ENCODE results near the gene NCKAP5. TPM values are rescaled to one million over a fixed set of nuclear protein-coding genes. Genes with fewer than 3 reads are reported as not detected.

The NCKAP5 gene
- total RNA-seq, 1 donor from 2014 or later = 2.7 TPM

DNA sequence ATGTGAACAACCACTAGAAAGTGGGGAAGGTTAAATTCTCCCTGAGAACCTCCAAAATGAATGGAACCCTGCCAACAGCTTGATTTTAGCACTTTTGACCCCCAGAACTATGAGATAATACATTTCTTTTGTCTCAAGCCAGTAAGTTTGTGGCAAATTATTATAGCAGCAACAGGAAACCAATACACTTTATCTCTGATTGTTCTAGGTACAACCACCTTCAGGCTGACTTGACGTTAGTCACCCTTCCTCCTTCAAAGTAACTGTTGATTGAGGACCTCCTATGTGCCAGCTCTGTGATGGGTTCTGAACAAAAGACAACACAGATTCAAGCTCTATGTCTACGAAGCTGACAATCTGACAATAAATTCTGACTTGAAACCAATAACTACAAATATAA lies 318.9 kb downstream of the NCKAP5 start:
- no peaks in the 10 kb centered on the region for H4K20me1 ChIP-seq (ENCODE audit: insufficient read depth, low read length)
- H3K36me3 ChIP-seq (ENCODE audit: insufficient read depth, low read length) = no peaks in the 10 kb centered on the region
- H3K4me3 ChIP-seq (ENCODE audit: insufficient read depth, low read depth, low read length) = no peak overlapping the region
- H3K4me1 Mint-ChIP-seq (ENCODE audit: low read depth, unreplicated experiment) = no peaks in the 10 kb centered on the region
- no peaks in the 10 kb centered on the region for H3K27me3 Mint-ChIP-seq (ENCODE audit: low read depth, unreplicated experiment)
- H3K4me3 Mint-ChIP-seq (ENCODE audit: unreplicated experiment) = no peak overlapping the region
- no peaks in the 10 kb centered on the region for H3K36me3 Mint-ChIP-seq (ENCODE audit: low read depth, unreplicated experiment)
- H3K9me3 Mint-ChIP-seq (ENCODE audit: unreplicated experiment) = peaks cover 4% of the 10 kb centered on the region
- no peaks in the 10 kb centered on the region for H3K9me3 ChIP-seq (ENCODE audit: insufficient read depth, low read depth, low read length)
- no peak for FAIRE-seq
- DNase-seq (ENCODE audit: low read depth) = no peak
- TF ChIP-seq EZH2 (IDR thresholded peaks at IDR 0.05; ENCODE audit: insufficient read depth, low read length) = no peak
- TF ChIP-seq, protein P1, sequence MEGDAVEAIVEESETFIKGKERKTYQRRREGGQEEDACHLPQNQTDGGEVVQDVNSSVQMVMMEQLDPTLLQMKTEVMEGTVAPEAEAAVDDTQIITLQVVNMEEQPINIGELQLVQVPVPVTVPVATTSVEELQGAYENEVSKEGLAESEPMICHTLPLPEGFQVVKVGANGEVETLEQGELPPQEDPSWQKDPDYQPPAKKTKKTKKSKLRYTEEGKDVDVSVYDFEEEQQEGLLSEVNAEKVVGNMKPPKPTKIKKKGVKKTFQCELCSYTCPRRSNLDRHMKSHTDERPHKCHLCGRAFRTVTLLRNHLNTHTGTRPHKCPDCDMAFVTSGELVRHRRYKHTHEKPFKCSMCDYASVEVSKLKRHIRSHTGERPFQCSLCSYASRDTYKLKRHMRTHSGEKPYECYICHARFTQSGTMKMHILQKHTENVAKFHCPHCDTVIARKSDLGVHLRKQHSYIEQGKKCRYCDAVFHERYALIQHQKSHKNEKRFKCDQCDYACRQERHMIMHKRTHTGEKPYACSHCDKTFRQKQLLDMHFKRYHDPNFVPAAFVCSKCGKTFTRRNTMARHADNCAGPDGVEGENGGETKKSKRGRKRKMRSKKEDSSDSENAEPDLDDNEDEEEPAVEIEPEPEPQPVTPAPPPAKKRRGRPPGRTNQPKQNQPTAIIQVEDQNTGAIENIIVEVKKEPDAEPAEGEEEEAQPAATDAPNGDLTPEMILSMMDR (IDR thresholded peaks at IDR 0.05; ENCODE audit: insufficient read depth, low read depth, low read length) = no peak
- no peak overlapping the region for H3K27ac ChIP-seq (ENCODE audit: low read depth, low read length)
- no peak overlapping the region for H2AFZ ChIP-seq (ENCODE audit: low read depth, low read length)
- no peak overlapping the region for H3K27ac Mint-ChIP-seq (ENCODE audit: unreplicated experiment)
- no peak overlapping the region for H3K4me2 ChIP-seq (ENCODE audit: low read length)
- H3K79me2 ChIP-seq (ENCODE audit: insufficient read depth, low read length) = no peaks in the 10 kb centered on the region
- H3K9ac ChIP-seq (ENCODE audit: low read length) = no peak overlapping the region
- no peaks in the 10 kb centered on the region for H3K4me1 ChIP-seq (ENCODE audit: insufficient read depth, low read length)
- H3K27me3 ChIP-seq (ENCODE audit: insufficient read depth, low read length) = no peaks in the 10 kb centered on the region

DNA sequence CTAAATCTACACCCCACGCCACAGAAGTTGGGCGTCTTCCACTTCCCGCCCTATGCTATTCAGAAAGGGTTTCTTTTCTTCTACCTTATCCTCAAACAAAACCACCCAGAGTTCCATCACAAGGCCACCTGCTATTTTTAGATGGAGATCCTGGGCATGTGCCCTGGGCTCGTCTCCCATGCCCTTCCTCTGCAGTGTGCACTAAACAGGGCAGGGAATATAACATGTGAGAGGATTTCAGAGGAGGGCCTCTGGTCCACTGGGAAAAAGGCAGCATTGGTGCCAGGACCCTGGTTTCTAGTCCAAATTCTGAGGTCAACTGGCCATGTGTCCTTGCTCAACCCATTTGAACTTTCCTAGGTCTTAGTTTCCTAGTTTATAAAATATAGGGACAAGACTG lies 320.0 kb downstream of the NCKAP5 start:
- Mint-ChIP-seq H3K9me3 (ENCODE audit: unreplicated experiment) (no peaks in the 10 kb centered on the region), H3K36me3 (ENCODE audit: low read depth, unreplicated experiment) (no peaks in the 10 kb centered on the region), H3K27ac (ENCODE audit: unreplicated experiment) (no peak overlapping the region), H3K4me1 (ENCODE audit: low read depth, unreplicated experiment) (no peaks in the 10 kb centered on the region), H3K4me3 (ENCODE audit: unreplicated experiment) (no peak overlapping the region), H3K27me3 (ENCODE audit: low read depth, unreplicated experiment) (no peaks in the 10 kb centered on the region)
- Histone ChIP-seq H3K79me2 (ENCODE audit: insufficient read depth, low read length) (no peaks in the 10 kb centered on the region), H3K9me3 (ENCODE audit: insufficient read depth, low read depth, low read length) (no peaks in the 10 kb centered on the region), H3K4me2 (ENCODE audit: low read length) (no peak overlapping the region), H2AFZ (ENCODE audit: low read depth, low read length) (no peak overlapping the region), H3K4me1 (ENCODE audit: insufficient read depth, low read length) (no peaks in the 10 kb centered on the region), H3K27ac (ENCODE audit: low read depth, low read length) (no peak overlapping the region), H3K36me3 (ENCODE audit: insufficient read depth, low read length) (no peaks in the 10 kb centered on the region), H3K4me3 (ENCODE audit: insufficient read depth, low read depth, low read length) (no peak overlapping the region), H4K20me1 (ENCODE audit: insufficient read depth, low read length) (no peaks in the 10 kb centered on the region), H3K9ac (ENCODE audit: low read length) (no peak overlapping the region), H3K27me3 (ENCODE audit: insufficient read depth, low read length) (no peaks in the 10 kb centered on the region)
- no peak for DNase-seq (ENCODE audit: low read depth)
- FAIRE-seq = no peak
- TF ChIP-seq EZH2 (IDR thresholded peaks at IDR 0.05; ENCODE audit: insufficient read depth, low read length) = no peak
- TF ChIP-seq, protein P1 (IDR thresholded peaks at IDR 0.05; ENCODE audit: insufficient read depth, low read depth, low read length) = no peak

DNA sequence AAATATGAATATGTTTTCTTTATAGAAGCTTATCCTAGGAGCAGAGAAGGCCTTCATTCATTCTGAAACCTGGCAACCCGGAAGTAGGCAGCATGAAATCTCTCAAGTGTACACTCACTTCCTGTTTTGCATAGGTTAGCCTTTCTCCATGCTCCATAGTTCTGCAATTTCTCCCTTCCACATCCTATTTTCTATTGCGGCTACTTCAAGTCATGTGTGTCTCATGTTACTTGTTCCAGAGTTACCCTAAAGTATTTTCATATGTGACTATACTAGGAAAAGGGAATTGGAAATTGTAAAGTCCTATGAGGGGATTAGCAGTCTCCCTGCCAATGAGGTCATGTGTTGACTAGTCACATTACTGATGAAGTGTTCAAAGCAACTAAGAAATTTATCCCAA lies 320.6 kb downstream of the NCKAP5 start:
- Histone ChIP-seq H3K4me3 (ENCODE audit: insufficient read depth, low read depth, low read length) (no peak overlapping the region), H3K27me3 (ENCODE audit: insufficient read depth, low read length) (no peaks in the 10 kb centered on the region), H3K36me3 (ENCODE audit: insufficient read depth, low read length) (no peaks in the 10 kb centered on the region), H3K27ac (ENCODE audit: low read depth, low read length) (no peak overlapping the region), H3K79me2 (ENCODE audit: insufficient read depth, low read length) (no peaks in the 10 kb centered on the region), H3K9ac (ENCODE audit: low read length) (no peak overlapping the region), H3K9me3 (ENCODE audit: insufficient read depth, low read depth, low read length) (no peaks in the 10 kb centered on the region), H4K20me1 (ENCODE audit: insufficient read depth, low read length) (no peaks in the 10 kb centered on the region), H3K4me2 (ENCODE audit: low read length) (no peak overlapping the region), H2AFZ (ENCODE audit: low read depth, low read length) (no peak overlapping the region), H3K4me1 (ENCODE audit: insufficient read depth, low read length) (no peaks in the 10 kb centered on the region)
- TF ChIP-seq EZH2 (IDR thresholded peaks at IDR 0.05; ENCODE audit: insufficient read depth, low read length) = no peak
- TF ChIP-seq, protein P1 (IDR thresholded peaks at IDR 0.05; ENCODE audit: insufficient read depth, low read depth, low read length) = no peak
- FAIRE-seq (no peak), DNase-seq (ENCODE audit: low read depth) (no peak)
- Mint-ChIP-seq H3K4me3 (ENCODE audit: unreplicated experiment) (no peak overlapping the region), H3K36me3 (ENCODE audit: low read depth, unreplicated experiment) (no peaks in the 10 kb centered on the region), H3K4me1 (ENCODE audit: low read depth, unreplicated experiment) (no peaks in the 10 kb centered on the region), H3K9me3 (ENCODE audit: unreplicated experiment) (no peaks in the 10 kb centered on the region), H3K27me3 (ENCODE audit: low read depth, unreplicated experiment) (no peaks in the 10 kb centered on the region), H3K27ac (ENCODE audit: unreplicated experiment) (no peak overlapping the region)
